NCI-H748 (cell line): Measurements from ENCODE around the gene IQCH.
A peak's percentile ranks its signal among the peaks of the same experiment; 100 is the strongest.

ENCODE experiments used
- DNase-seq: peaks from one replicate; lab custom pipeline; 2025; ENCODE audit not compliant: unreplicated experiment; lab: John Stamatoyannopoulos, UW

Gene IQCH

DNA sequence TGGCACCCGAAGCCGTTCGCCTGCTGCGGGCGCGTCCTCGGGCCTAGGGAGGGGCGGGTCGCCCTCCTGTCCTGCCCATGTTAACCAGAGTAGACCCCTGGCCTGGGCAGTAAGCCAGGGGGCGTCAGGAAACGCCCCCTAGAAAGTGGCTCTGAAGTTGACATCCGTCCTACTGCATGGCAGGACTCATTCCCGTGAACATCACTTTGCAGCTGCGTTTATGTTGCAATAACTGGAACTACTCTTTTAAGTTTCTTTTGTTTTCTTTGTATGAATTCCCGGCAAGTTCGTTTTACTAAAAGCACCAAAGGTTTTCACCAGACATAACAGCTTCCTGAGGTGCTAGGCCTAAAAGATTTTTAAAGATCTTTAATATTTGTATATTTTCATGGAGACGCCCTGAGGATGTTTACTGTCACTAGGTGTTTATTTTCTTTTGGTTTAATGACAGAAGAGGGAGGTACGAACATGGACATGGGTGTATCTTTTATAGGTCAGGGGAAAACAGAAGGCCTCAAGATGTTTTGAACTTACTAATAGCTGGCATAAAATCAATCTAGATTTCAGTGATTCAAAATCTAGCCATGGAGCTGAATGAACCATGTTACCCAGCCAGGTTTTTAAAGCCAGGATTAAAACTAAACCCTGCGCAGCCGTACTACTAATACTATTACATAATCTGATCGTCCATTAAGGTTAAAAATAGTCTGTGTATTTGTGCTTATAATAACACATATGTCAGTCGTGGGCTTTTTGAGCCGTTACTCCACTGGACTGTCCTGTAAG is 267.4 kb downstream of the IQCH start:
- DNase-seq, result no peak

DNA sequence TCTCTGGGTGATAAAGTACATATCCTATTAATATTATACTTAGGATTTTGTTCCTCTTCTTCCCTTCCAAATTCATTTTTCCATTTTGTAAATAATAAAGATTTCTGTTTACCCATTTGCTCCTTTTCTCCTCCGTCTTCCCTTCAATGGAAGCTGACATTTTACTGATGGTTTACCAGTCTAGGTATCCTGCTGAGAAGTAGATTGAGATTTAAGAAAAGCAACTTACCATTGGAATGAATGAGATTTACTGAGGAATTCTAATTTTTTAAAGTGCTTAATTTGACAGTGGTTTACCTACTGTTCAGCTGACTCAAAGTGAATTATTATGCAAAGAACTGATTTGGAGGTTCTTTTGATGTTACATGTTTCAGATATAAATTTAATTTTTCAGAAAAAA is 268.7 kb downstream of the IQCH start:
- no peak for DNase-seq

DNA sequence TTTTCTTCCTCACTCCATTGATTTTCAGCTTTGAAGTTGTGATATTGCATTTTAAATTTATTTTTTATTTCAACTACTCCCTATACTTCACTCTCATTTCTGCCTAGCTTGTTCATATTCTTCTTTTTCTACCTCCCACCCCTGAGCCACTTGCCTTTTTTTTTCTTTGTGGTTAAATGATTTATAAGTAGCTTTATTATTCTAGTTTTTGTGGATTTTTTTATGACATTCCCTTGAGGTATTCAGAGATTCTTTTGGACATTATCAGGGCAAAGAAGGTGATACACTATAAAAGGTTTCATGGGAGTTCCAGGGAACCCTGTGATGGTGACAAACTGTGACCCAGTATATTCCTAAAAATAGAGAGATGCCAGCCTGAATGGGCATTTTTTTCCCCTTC is 269.6 kb downstream of the IQCH start:
- no peak for DNase-seq

DNA sequence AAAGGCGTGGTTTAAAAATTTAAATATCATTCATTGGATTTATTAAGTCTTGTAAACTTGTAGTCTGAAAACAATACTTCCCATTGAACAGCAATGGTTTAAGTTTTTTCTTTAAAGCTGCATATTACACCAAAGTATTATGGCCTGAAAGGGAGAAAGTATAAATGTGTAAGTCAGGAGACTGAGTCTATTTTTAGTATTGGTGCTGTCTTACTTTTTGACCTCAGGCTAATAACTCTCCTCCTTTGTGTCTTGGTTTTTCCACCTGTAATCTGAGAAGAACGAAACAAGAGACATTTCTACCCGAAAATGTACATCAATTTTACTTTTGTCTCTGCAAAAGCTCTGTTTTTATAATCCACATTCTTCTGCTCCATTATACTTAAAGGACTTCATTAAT is 273.9 kb downstream of the IQCH start:
- no peak for DNase-seq

DNA sequence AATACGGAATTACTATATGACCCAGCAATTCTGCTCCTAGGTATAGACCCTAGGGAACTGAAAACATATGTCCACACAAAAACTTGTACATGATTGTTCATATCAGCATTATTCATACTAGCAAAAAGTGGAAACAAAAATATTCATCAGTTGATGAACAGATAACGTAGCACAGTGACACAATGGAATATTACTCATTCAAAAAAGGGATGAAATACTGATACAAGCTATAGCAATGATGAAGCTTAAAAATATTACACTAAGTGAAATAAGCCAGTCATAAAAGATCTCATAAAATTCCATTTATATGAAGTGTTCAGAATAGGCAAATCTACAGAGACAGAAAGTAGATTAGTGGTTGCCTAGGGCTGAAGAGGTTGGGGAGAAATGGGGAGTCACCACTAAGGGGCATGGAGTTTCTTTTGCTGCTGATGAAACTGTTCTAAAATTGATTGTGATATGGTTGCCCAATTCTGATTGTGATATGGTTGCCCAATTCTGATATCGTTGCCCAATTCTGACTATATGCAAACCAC is 276.9 kb downstream of the IQCH start:
- DNase-seq, result no peak

DNA sequence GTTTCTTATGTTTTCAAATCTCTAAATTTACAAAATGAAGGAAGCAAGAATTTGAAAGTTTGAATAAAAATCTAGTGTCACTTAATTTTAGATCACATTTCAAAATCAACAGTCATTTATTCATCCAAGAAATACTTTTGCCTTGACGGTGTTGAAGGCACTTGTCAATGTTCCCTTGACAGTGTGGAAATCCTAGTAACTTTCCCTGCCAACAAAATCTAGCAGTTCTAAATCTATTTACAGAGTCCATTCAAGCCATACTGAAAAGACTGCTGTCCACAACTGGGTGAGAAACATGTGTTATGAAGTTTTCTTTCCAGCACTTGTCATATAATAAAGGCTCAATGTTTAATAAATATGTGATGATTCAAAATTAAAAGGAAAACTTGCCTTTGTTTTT is 279.3 kb downstream of the IQCH start:
- no peak for DNase-seq

DNA sequence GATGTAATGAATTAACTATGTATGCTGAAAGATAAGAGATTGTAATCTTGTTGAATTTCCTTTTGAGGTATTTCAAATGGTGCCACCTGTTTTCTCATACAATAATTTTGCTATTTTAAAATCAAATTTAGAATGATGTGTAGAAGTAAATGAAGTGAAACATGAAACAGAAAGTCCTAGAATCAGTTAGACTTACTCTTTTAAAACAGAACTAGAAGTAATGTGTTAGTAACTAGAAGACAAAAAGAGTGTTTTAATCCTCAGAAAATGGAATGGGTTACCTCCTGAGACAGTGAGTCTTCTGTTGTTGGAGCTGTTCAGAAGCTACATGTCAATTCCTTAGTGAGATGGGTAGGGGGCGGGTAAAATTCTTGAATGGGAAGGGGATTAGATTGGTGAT is 279.8 kb downstream of the IQCH start:
- no peak for DNase-seq

DNA sequence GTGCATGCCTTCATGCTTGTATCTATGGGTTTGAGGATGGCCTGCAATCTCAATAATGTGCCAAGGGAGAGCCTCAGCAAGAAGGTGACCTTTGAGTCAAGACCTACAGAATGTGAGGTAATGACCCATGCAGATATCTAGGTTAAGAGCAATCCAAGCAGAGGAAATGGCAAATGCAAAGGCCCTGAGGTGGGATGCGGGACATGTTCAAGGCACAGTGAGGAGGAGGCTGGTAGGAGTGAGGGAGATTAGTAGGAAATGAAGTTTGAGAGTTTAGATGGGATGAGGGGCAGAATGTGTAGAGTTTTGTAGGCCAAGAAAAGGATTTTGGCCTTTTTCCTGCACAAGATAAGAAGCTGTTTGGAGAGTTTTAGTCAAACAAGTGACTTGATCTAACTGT is 283.2 kb downstream of the IQCH start:
- no peak for DNase-seq

DNA sequence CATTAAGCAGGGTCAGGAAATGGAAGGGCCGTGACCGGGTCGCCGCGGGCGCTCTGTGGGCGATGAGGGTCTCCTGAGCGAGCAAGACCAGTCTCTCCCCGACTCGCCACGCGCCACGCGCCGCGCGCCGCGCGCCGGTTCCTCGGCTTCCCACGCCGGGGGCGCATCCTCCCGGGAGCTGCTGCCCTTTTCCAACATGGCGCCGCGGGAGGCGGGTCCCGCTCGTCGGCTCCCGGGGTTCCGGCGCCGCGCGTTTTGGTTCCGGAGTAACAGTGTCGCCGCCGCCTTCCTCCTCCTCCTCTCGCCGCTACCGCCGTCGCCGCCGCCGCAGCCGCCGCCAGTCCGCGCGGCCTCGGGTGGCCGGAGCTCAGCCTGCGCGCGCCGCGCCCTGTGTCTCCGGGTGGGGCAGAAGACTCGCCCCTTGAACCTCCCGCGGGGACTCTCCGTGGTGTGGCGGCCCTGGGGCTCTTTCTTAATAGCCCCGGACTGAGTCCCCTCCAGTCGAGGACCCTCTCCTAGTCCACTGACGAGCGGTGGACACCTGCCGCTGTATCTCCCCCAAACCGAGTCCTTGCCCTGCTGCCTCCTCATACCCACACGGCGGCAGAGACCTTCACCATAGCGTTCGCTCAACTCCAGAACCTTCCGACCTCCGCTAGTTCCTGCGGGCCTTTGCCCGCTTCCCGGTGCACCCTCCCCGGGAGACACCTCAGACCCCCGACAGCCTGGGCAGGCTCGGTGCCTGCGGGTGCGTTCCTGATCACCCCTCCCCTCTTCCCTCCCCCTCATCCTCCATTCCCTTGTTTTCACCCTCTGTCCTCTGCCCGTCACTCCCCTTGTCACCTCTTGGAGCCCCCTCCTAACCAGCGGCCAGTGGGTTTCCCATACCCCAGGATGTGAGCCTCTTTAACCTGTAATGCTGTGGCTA is 288.1 kb downstream of the IQCH start, which contains the start of gene MAP2K5:
MAP2K5 (plus strand) TSS at position 284 of the 928 bp plus-strand sequence; CDS start at position 917, 633 bp downstream.
- peak; percentile 74 for DNase-seq

DNA sequence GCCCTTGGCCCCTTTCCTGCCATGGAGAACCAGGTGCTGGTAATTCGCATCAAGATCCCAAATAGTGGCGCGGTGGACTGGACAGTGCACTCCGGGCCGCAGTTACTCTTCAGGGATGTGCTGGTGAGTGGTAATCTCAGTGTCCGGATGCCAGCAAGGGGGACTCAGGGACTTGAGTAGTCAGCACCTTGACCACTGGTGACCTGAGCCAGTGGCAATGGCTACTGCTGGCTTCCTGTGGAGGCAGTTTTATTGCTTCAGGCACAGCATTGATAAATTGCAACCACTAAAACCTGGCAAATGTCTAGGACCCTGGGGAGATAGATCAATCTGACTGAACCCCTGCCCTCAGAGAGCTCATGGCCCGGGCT is 288.7 kb downstream of the IQCH start:
- no peak for DNase-seq

DNA sequence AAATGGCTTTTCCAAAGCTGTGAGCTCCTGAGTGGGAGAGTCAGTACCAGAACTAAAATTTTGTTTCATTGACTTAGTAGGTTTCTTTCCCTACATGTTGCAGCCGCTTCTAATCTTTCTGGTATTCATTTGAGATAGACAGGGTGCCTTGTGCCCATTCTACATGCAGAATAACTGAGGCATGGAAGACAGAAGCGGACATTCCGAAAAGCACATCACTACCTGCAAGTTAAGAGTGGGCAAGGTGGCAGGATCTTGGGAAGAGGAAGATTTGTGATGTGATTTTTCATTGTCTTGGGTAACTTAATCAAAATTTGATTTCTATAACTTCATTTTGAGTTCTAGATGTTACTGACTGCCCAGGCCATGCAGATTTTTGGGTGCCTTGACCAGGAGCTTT is 289.9 kb downstream of the IQCH start:
- no peak for DNase-seq

DNA sequence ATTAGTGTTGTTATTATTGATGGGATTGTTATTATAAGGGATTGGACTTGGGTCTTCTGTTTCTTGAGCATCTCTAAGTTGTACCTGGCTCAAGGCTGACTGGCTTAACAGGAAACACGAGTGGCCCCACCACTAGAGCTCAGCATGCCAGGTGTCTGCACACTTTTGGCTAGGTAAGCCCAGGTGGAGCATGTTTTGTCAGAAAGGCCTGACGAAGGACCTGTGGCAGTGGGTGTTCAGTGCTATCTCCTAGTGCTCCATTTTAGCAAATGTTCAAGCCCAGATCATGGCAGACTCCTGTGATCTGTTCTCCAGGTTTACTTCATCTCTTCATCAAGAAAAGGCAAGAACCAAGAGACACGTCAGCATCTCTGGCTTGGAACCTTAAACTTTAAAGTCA is 291.3 kb downstream of the IQCH start:
- DNase-seq, result no peak

DNA sequence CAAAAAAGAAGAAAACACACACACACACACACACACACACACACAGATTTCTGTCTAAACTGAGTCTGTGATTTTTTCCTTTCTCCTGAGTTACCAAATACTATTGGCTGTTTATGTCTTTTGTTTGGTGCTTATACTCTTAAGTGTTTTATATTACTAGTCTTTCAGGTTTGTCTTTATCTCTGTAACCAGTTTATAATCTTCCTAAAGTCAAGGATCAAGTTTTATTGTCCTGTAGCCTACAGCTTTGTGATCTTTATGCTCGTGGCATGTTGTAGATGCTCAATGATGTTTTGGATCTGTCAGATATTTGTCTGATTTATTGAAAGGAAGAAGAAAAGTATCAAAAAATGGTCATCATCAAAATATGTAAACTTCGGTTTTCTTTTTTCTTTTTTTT is 292.5 kb downstream of the IQCH start:
- no peak for DNase-seq

DNA sequence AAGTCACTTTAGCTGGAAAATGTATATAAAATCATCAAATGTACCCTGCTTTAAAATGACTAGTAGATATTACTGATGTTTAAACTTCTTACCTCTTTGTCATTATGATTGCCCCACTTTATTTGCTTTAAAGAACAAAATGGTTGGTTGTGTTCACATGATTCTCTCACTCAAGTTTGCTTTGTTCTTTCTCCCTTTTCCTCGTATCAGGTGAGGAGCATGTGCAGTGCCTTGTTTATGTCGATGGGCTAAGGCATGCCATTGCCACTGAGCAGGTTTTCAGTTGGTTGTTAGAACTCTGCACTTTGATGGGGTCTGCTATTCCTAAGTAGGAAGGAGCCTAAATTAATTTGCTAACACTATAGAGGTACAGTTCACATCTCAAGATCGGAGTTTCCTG is 293.2 kb downstream of the IQCH start:
- DNase-seq, result no peak

DNA sequence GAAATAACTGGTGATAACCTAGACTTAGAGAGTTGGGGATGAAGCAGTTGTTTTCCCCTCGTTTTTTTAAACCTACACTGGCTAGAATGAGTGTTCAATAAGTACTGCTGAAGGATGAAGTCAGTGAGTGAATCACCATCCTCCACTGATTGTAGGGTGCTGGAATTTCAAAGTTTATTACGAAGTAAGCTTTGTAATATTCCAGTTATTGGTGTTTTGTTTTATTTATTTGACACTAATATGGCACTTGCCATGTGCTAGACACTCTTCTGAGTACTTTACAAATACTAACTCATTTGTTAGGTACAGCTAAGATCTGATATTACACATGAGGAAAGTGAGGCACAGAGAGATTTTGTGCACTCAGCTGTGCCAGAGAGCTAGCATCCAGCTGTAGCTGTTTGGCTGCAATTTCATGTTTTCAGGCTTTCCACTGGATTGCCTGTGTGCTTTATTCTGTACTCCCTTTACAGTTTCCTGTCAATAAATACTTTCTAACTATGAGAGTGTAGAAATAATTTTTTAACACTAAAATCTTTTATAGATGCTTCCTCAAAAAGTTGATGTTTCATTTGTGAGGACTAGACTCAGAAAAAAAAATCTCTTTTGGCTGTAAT is 293.8 kb downstream of the IQCH start:
- DNase-seq, result no peak

DNA sequence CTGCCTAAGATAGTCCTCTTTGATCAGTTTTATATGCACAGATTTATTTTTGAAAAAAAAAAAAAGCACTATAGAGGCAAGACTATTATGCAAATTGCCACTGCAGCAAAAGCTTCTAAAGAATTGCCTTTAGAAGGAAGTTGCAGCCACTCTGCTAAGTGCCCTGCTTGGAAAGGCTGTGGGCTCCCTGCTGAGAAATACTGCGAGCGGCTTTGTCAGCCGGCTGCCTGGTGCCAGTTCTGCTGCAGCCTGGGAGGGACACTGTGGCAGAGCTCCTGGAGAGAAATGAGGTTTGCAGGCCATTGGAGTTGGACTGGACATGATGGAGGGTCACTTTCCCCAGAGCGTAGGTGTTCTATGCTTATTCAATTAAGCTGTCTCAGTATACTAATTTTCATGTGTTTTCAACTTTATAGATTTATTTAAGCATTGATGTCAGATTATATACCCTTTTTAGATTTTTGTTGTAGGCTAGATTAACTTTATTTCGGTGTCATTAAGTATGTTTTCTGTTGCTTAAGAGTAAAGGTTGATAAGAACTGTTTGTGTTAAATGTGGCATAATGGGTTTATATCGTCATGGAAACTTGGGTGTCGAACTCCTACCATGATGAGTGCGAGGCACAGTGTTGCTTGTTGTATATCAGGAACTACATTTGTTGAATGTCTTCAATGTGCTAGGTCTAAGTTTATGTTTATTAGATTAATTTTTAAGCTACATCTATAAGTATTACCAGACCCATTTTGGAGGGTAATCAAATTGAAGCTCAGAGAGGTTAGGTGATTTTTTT is 294.5 kb downstream of the IQCH start:
- DNase-seq, result peak; percentile 66

DNA sequence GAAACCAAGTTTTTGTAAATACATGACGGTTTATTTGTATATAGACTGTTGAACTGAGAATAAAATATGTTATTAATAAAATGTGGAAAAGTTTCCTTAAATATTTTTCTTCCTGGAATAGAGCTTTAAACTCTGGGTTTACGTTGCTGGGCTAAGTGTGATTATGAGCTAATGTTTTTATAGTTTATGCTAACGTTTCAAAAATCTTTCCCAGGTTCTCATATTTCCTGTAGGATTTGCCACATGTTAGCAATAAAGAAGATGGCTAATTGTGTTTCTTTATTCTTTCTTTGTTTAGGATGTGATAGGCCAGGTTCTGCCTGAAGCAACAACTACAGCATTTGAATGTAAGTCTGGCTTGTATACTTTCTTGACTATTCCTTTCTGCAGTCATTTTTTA is 295.1 kb downstream of the IQCH start:
- no peak for DNase-seq

DNA sequence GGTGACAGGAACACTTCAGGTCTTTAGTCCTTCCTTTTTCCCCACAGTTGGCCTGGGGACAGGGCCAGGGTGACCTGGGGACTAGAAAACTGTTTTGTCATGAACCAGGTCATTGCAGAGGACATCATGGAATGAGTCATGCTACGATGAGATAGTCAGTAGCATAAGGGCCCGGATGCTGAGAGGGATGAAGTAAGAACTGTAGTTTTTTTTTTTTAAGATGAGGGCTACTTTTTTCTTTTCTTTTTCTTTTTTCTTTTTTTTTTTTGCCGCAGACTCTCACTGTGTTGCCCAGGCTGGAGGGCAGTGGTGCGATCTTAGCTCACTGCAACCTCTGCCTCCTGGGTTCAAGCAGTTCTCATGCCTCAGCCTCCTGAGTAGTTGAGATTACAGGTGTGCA is 295.9 kb downstream of the IQCH start:
- no peak for DNase-seq

DNA sequence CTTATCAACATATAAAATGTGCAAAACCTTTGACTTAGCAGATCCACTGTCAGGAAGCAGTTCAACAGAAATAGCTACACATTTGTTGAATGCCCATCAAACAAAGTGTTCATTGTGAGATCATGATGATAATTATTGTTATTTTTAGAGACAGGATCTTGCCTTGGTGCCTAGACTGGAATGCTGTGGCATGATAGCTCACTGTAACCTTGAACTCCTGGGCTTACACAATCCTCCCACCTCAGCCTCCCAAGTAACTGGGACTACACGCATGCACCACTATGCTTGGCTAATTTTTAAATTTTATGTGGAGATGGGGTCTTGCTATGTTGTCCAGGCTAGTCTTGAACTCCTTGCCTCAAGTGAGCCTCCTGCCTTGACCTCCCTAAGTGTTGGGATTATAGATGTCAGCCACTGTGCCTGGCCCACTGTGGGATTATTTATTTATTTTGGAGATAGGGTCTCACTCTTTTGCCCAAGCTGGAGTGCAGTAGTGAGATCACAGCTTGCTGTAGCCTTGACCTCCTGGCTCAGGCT is 296.7 kb downstream of the IQCH start:
- DNase-seq, result no peak
